ENCODE results near the gene FGF18.

Gene FGF18

DNA sequence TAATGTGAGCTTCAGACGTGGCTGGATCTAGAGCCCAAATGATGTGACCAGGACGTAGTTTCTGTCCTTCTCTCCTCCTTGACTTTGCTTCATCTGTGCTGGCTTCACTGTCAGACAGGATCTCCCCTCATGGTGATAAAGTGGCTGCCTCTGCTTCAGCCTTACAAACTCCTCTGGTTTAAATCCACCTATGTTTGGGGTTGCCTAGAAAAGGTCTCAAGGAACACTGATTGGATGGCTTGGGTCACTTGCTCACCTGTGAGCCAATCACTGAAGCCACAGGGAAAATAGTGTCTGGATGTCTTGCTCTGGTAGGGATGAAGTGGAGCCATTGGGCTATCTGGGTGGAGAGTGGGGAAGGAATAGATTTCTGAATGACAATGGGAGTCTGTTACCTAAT lies 36.1 kb downstream of the FGF18 start:
- H3K27me3 Mint-ChIP-seq: peaks cover 24% of the 10 kb centered on the region
- H3K4me1 Mint-ChIP-seq (ENCODE audit: low read depth): peaks cover 7% of the 10 kb centered on the region
- no peak overlapping the region for H3K27ac Mint-ChIP-seq
- H3K9me3 Mint-ChIP-seq: no peaks in the 10 kb centered on the region
- H3K36me3 Mint-ChIP-seq (ENCODE audit: low read depth): no peaks in the 10 kb centered on the region
- no peak overlapping the region for H3K4me3 Mint-ChIP-seq

DNA sequence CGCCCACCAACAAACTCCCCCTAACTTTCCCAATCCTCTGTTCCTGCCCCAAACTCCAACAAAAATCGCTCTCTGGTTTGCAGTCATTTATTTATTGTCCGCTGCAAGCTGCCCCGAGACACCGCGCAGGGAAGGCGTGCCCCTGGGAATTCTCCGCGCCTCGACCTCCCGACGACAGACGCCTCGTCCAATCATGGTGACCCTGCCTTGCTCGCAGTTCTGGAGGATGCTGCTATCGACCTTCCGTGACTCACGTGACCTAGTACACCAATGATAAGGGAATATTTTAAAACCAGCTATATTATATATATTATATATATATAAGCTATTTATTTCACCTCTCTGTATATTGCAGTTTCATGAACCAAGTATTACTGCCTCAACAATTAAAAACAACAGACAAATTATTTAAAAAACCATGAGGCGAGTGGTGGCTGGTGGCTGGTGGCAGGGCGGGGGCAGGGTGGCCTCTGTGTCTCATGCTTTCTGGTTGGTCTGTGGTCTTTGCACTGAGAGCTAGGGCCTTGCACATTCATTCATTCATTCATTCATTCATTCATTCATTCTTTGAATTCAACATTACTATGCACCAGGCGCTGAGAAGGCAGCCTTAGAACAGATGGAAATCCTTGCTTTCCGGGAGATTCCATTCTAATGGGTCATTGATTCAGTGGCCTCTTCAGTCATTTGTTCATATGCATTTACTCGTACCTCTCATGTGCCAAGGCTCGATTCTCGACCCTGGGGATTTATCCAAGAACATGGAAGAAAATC lies 37.9 kb downstream of the FGF18 start:
- H3K36me3 Mint-ChIP-seq (ENCODE audit: low read depth): no peaks in the 10 kb centered on the region
- H3K4me3 Mint-ChIP-seq: no peak overlapping the region
- H3K9me3 Mint-ChIP-seq: no peaks in the 10 kb centered on the region
- peaks cover 13% of the 10 kb centered on the region for H3K27me3 Mint-ChIP-seq
- H3K4me1 Mint-ChIP-seq (ENCODE audit: low read depth): no peaks in the 10 kb centered on the region
- no peak overlapping the region for H3K27ac Mint-ChIP-seq

DNA sequence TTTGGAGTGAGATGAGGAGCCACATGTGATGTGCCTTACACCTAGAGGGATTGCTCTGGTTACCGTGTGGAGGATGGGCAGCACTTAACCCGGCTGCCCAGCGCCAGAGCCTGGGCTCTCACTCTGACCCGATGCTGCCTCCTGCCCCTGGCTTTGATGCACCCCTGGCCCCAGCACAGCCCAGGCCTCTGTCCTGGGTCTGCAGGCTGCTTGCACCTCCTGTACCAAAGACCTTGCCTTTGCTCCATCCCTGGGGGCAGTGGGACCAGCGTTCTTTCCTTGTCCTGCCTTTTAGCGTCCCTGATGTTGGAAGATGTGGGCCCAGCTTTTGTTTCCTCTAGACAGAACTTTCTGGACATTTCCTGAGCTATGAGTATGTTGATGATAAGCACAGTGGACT lies 40.4 kb downstream of the FGF18 start:
- Mint-ChIP-seq H3K27ac (no peak overlapping the region), H3K27me3 (peaks cover 11% of the 10 kb centered on the region), H3K4me3 (no peak overlapping the region), H3K4me1 (ENCODE audit: low read depth) (no peaks in the 10 kb centered on the region), H3K36me3 (ENCODE audit: low read depth) (no peaks in the 10 kb centered on the region), H3K9me3 (no peaks in the 10 kb centered on the region)

DNA sequence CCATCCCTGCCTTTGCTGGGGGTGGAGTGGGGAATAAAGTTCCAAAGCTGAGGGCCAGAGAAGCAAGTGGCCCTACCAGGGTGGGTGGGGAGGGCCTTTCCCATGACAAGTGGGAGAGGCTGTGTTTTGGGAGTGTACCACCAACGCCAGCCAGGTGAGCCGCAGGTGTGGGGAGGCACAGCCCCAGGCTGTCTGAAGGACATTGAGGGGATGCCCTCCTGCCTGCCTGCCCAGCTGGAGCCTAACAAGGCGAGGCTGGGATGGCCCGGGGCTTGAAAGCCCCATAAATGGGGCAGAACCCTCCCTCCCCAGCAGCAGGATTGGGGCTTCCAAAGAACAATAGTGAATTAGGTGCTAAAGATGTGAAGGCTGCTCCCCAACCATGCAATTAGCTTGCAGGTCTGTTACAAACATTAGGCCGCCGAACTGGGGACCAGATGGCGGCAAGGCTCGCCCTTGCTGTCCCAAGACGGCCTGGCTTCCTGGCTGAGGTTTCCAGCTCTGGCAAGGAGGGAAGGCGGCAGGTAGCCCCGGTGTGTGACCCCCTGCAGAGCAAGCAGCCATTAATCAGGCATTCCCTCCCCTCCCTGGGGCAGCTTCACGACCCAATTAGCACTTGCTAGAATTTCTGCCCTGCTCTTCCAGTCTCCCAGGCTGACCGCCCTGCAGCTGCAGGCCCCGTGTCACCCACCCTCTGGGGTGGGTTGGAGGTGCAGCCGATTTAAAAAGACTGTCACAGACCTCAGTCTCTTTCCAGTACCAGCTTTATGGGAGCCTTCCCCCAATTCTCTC lies 42.9 kb downstream of the FGF18 start:
- Mint-ChIP-seq H3K4me1 (ENCODE audit: low read depth) (no peaks in the 10 kb centered on the region), H3K4me3 (no peak overlapping the region), H3K36me3 (ENCODE audit: low read depth) (no peaks in the 10 kb centered on the region), H3K27me3 (peaks cover 26% of the 10 kb centered on the region), H3K27ac (no peak overlapping the region), H3K9me3 (no peaks in the 10 kb centered on the region)

DNA sequence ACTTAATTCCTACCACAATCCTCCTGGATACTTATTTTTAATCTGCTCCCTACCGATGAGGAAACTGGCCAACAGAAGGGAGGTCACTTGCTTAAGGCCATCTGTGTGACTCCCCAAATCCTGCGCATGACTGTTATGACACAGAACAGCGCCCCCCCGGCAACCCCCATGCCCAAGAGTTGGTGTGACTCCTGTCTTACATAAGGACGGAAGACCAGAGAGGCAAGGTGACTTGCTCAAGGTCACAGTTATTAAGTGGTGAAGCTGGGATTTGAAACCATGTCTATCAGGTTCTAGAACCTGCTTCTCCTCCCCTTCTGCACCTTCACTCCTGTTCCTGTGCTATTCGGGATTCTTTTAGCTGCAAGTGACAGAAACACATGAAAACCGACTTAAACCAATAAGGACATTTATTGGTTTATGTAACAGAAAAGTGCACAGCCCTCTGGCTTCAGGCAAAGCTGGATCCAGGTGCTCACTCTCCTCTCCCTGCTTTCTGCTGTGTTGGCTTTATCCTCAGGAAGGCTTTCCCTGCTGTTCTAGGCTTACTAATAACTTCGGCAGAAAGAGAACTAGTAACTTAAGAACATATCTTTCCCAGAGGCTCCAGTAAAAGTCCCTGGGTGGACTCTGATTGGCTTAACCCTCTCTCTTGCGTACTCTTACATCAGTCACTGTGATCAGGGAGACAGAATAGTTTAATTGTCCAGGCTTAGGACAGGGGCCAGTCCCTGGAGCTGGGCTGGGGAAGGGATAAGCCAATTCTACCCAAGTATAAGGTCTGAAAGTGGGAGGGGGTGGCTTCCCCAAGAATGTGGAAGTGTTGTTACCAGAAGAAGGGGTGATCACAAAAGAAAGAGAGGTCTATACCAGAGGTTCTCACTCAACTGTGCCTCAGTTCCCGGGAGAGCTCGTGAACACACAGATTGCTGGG lies 43.7 kb downstream of the FGF18 start:
- Mint-ChIP-seq H3K36me3 (ENCODE audit: low read depth) (no peaks in the 10 kb centered on the region), H3K9me3 (no peaks in the 10 kb centered on the region), H3K4me1 (ENCODE audit: low read depth) (no peaks in the 10 kb centered on the region), H3K27me3 (peaks cover 26% of the 10 kb centered on the region), H3K27ac (no peak overlapping the region), H3K4me3 (no peak overlapping the region)

DNA sequence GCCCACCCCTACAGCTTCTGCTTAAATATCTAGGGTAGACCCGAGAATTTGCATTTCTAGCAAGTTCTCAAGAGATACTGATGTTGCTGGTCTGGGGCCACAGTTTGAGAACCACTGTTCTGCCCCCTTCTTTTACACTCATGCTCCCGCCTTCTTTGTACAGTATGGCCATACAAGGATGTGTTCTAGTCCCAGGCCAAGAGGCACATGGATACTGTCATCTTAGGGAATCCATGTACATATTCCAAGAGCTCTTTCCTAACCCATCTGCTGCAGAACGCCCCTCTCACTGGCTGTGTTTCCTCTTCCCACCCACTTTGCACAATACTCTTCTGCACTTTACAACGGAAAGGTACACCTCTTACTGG lies 44.4 kb downstream of the FGF18 start:
- Mint-ChIP-seq H3K9me3 (no peaks in the 10 kb centered on the region), H3K36me3 (ENCODE audit: low read depth) (no peaks in the 10 kb centered on the region), H3K4me3 (no peak overlapping the region), H3K27me3 (peaks cover 26% of the 10 kb centered on the region), H3K27ac (no peak overlapping the region), H3K4me1 (ENCODE audit: low read depth) (no peaks in the 10 kb centered on the region)

DNA sequence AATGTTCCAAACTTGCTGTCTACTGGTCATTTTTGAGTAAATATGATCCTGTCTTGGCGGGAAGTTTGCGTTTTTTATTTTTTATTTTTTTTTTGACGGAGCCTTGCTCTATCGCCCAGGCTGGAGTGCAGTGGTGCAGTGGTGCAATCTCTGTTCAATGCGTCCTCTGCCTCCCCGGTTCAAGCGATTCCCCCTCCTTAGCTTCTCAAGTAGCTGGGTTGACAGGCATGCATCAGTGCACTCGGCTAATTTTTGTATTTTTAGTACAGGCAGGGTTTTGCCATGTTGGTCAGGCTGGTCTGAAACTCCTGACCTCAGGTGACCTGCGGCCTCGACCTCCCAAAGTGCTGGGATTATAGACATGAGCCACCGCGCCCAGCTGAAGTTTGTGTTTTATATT lies 45.4 kb downstream of the FGF18 start:
- H3K4me3 Mint-ChIP-seq: no peak overlapping the region
- peaks cover 26% of the 10 kb centered on the region for H3K27me3 Mint-ChIP-seq

DNA sequence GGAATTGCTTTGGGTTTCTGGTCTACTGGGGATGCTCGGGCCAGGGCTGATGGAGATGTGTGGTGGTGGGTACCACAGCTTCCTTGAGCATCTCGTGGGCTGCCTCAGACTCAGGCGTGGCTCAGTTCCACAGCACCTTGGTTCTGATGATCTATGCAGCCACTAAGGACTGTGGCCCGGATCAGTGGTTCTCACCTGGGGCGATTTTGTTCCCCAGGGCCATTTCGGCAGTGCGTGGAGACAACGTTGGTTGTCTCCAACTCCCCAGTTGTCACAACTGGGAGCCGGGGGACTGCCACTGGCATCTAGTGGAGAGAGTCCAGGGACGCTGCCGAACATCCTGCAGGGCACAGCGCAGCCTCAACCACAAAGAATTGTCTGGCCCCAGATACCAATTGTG lies 47.7 kb downstream of the FGF18 start:
- H3K36me3 Mint-ChIP-seq (ENCODE audit: low read depth): no peaks in the 10 kb centered on the region
- peaks cover 26% of the 10 kb centered on the region for H3K27me3 Mint-ChIP-seq
- no peak overlapping the region for H3K27ac Mint-ChIP-seq
- H3K4me3 Mint-ChIP-seq: no peak overlapping the region
- no peaks in the 10 kb centered on the region for H3K9me3 Mint-ChIP-seq
- H3K4me1 Mint-ChIP-seq (ENCODE audit: low read depth): no peaks in the 10 kb centered on the region

More for the DNA sequence above, 45.4 kb downstream of the FGF18 start:
- no peaks in the 10 kb centered on the region for H3K9me3 Mint-ChIP-seq
- H3K27ac Mint-ChIP-seq: no peak overlapping the region
- no peaks in the 10 kb centered on the region for H3K36me3 Mint-ChIP-seq (ENCODE audit: low read depth)
- H3K4me1 Mint-ChIP-seq (ENCODE audit: low read depth): no peaks in the 10 kb centered on the region

DNA sequence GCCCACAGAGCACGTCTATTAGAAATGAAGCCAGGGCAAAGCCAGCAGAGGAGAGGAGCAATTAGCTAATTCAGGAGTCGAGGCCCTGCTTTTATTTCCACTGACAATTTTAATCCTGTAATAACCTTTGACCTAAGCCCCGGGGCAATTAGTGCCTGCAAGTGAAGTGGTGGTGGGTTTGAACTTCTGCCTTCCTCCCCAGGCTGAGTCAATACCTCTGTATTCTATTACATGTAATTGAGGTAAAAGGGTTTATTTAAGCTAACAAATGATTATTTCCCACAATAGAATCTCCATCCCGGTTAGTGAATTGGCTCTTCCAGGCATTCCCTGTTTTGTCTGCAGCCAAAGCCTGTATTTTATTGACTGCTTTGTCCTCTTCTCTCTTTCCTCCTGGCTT lies 49.9 kb downstream of the FGF18 start:
- Mint-ChIP-seq H3K27me3 (peaks cover 15% of the 10 kb centered on the region), H3K36me3 (ENCODE audit: low read depth) (no peaks in the 10 kb centered on the region), H3K4me1 (ENCODE audit: low read depth) (no peaks in the 10 kb centered on the region)

DNA sequence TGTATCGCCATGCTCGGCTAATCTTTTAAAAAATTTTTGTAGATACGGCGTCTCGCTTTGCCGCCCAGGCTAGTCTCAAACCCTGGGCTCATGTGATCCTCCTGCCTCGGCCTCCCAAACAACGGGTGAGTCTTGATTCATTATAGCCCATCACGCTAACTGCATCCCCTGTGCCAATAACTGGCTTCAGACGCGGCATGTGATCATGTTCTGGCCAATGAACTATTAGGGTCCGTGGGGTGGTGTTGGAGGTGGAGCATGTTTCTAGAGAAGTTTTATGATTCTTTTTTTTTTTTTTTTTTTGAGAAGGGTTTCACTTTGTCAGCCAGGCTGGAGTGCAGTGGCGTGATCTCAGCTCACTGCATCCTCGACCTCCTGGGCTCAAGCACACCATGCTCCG lies 51.0 kb downstream of the FGF18 start:
- H3K27ac Mint-ChIP-seq: no peak overlapping the region
- no peaks in the 10 kb centered on the region for H3K4me1 Mint-ChIP-seq (ENCODE audit: low read depth)
- no peaks in the 10 kb centered on the region for H3K36me3 Mint-ChIP-seq (ENCODE audit: low read depth)
- no peaks in the 10 kb centered on the region for H3K9me3 Mint-ChIP-seq
- no peak overlapping the region for H3K4me3 Mint-ChIP-seq
- peaks cover 10% of the 10 kb centered on the region for H3K27me3 Mint-ChIP-seq

More for the DNA sequence above, 49.9 kb downstream of the FGF18 start:
- Mint-ChIP-seq H3K9me3 (no peaks in the 10 kb centered on the region), H3K4me3 (no peak overlapping the region), H3K27ac (no peak overlapping the region)

DNA sequence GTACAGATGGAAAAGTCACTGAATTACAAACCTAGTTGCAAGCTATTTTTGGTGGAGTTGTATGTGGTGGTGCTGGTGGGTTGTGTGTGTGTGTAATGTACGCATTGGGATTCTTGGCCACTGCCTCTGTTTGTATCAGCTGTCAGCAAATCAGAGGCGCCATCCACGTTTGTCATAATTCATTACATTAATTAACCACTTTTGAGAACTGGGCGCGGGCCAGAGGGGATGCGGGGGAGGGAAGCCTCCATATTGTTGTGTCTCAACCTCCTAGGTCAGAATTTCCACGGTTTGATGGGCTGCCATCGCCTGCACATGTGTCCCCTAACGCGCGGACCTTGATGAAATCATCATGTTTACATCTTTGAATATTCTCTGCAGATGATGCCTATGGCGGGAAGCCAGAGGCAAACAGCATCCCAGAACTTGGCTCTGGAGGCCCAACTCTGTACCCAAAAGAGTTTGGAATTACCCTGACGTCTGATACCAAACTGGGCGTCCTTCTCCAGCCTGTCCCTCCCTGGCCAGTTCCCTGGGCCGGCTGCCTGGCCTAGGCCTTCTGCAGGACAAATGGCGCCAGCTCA lies 54.9 kb downstream of the FGF18 start:
- H3K27me3 Mint-ChIP-seq: no peaks in the 10 kb centered on the region
- no peaks in the 10 kb centered on the region for H3K4me1 Mint-ChIP-seq (ENCODE audit: low read depth)
- H3K27ac Mint-ChIP-seq: no peak overlapping the region
- no peaks in the 10 kb centered on the region for H3K9me3 Mint-ChIP-seq
- no peak overlapping the region for H3K4me3 Mint-ChIP-seq
- H3K36me3 Mint-ChIP-seq (ENCODE audit: low read depth): no peaks in the 10 kb centered on the region

DNA sequence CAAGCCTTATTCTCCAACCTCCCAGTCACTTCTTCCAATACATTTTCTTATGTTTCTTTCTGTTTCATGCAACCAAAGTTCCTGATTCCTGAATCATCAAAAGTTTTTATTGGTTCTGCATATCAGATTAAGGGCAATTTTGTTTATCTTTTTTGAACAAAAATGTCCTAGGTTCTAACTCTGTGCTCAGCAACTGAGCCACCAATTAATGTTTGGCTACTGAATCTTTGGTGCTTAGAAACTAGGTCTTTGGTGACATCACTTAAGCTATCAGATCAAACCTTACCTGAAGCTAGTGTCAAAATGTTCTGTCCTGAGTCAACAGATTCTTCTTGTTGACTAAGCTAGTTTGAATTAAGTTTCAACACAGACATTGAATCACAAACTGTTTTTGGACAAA lies 56.1 kb downstream of the FGF18 start:
- Mint-ChIP-seq H3K27ac (no peak overlapping the region), H3K4me3 (no peak overlapping the region), H3K27me3 (no peaks in the 10 kb centered on the region), H3K4me1 (ENCODE audit: low read depth) (peaks cover 6% of the 10 kb centered on the region), H3K9me3 (no peaks in the 10 kb centered on the region), H3K36me3 (ENCODE audit: low read depth) (no peaks in the 10 kb centered on the region)

DNA sequence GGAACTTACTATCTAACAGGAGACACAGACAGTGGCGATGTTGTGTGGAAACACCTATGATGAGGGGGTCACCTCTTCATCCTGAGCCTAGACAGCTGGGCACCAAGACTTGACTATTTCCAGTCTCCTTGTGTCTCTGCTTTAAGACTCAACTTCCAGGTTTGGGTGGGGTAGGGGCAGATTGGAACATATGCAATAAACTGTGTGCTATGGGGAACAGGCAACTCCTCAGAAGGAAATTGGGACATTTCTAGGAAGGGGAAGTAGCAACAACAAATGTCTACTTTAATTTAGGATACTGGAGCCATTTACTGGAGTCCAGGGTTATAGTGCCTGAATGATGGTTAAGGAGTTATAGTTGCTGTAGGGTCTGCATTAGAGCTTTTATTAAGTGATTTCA lies 57.3 kb downstream of the FGF18 start:
- Mint-ChIP-seq H3K4me3 (no peak overlapping the region), H3K9me3 (no peaks in the 10 kb centered on the region), H3K27me3 (no peaks in the 10 kb centered on the region), H3K36me3 (ENCODE audit: low read depth) (no peaks in the 10 kb centered on the region), H3K27ac (no peak overlapping the region), H3K4me1 (ENCODE audit: low read depth) (peaks cover 6% of the 10 kb centered on the region)

DNA sequence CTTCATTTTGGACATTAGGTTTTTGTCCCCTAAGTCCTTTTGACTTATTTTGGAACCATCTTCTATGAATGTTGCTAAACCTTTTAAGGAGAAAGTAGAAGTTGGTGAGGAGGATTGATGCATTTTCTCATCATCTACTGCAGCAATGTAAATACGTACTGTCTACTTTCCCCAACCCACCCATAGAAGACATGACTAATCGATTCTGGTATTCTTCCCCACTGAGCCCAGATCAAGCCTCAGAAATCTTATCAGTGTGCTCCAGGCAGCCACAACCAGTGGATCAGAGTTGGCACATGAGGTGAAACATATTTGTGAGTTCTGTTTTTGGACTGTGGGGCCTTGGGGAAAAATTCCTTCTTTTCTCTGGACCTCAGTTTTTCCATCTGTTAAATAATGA lies 57.7 kb downstream of the FGF18 start:
- Mint-ChIP-seq H3K4me1 (ENCODE audit: low read depth) (peaks cover 6% of the 10 kb centered on the region), H3K9me3 (no peaks in the 10 kb centered on the region), H3K36me3 (ENCODE audit: low read depth) (no peaks in the 10 kb centered on the region), H3K27ac (no peak overlapping the region), H3K27me3 (no peaks in the 10 kb centered on the region), H3K4me3 (no peak overlapping the region)

Measured in stimulated activated naive CD8-positive, alpha-beta T cell treated with anti-CD3 and anti-CD28 coated beads, Interleukin-15, Interleukin-2, amounts not matched to agents 100 ng/mL and 50 ng/mL, for 24 hours (primary cell).